LHCN-M2 (cell line): ENCODE measurements around the gene CNOT8. TPM values are rescaled to one million over a fixed set of nuclear protein-coding genes. Genes with fewer than 3 reads are reported as not detected.

ENCODE experiments used
- DNase-seq: peaks from one replicate; pipeline ENCODE4 v3.0.0-alpha.2; 2012; ENCODE audit warnings: low read depth
- total RNA-seq: library from RNA; depleted of rRNA; stranded (reverse); fragments of >200 nt; gene quantifications from 2 replicates; pipeline ENCODE4 v1.2.3, GENCODE V29; 2014; rRNA removed

CNOT8 gene
- total RNA-seq, 1 experiment from 2014 or later = 85.7 TPM

- DNase-seq = no peak
Measured at GRCh38 chr5:154916874-154917273, 58.4 kb downstream of the CNOT8 start.

DNA sequence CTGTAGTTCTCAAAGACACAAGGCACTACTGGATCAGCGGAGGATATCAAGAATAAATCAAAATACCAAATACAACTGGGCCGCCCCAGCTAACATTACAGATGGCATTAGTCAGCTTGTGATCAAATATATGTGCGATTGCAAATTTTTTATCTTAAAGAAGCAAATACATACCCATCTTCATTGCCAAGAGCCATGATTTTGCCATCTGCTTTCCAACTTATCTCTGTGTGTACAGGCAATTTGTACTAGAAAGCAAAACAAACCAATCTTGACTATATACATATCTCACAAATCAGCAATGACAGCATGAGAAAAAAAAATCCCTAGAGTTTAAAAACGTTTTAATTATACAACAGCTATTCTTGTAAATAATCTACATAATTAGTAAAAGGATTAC lies 59.3 kb downstream of the CNOT8 start:
- no peak for DNase-seq

DNA sequence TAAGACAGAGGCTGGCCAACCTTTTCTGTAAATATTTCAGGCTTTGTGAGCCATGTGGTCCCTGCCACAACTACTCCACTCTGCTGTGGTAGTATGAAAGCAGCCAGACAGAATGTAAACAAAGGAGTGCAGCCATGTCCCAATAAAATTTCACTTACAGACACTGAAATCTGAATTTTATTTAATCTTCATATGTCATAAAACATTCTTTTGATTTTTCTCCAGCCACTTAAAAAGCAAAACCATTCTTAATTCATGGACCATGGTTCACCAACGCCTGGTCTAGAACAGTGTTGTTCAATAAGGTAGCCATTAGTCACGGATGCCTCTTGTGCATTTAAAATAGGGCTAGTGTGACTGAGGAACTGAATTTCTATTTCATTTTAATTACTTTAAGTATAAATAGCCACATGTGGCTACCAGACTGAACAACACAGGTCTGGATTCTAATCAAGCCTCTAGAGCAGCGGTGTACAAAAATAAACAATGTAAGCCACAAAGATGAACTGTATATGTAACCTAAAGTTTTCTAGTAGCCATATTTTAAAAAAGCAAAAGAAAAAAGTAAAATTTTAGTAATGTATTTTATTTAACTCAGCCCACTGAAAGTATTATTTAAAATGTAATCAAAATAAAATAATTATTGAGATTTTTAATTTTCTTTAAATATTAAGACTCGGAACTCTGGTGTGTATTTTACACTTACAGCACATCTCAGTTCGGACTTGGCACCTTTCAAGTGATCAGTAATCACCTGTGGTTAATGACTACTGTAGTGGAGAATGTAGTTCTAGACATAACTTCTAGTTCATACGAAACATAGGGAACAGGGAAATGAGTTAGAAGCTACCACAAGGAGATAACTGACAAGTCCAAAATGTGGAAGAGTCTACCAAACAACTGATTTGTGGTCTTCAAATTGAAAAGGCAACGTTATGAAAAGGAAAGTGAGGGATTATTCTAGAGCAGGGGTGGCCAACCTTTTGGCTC lies 65.3 kb downstream of the CNOT8 start:
- DNase-seq = no peak

Other genes with a start within 250 kb of the CNOT8 start
- 67.6 and 95.2 TPM in 2 replicates for gene LARP1, start 103.2 kb upstream of the CNOT8 start, total RNA-seq
- gene FAXDC2, start 8.0 kb upstream of the CNOT8 start, total RNA-seq = 22.0 and 25.4 TPM in 2 replicates
- 22.6 and 27.3 TPM in 2 replicates for gene GEMIN5, start 79.6 kb downstream of the CNOT8 start, total RNA-seq
- gene MRPL22, start 82.4 kb downstream of the CNOT8 start, total RNA-seq = 17.8 and 19.7 TPM in 2 replicates
- gene KIF4B, start 155.1 kb downstream of the CNOT8 start, total RNA-seq = 0.06 TPM in 2 replicates